OCI-LY3 (cell line): ENCODE results near the gene GSG1L.

Source experiments
- H2AFZ ChIP-seq: fragments of 200-600, 300-600 bp; shearing (Covaris generic); 2 replicates; pipeline ENCODE4 v1.6.0; 2014; ENCODE audit warnings: antibody characterized with exemption, low read depth, low read length
- H3K27ac ChIP-seq: fragments of 200-600, 300-600 bp; sonication (generic); 2 replicates; pipeline ENCODE4 v1.5.1; 2014; ENCODE audit warnings: mild to moderate bottlenecking, low read length, moderate library complexity, mixed read lengths
- H3K27me3 ChIP-seq: fragments of 200-600, 300-600 bp; sonication (generic); 2 replicates; pipeline ENCODE4 v1.6.1; 2014; ENCODE audit warnings: low read depth, low read length, mixed read lengths
- H3K36me3 ChIP-seq: fragments of 200-600, 300-600 bp; sonication (generic); replicated peaks from 2 replicates; pipeline ENCODE3; 2014; ENCODE audit warnings: low read depth, low read length, mixed read lengths
- H3K4me1 ChIP-seq: fragments of 300-600, 200-600 bp; sonication (generic); 2 replicates; pipeline ENCODE4 v1.6.1; 2014; ENCODE audit warnings: low read length, mixed read lengths
- H3K4me2 ChIP-seq: fragments of 200-600, 300-600 bp; sonication (generic); 2 replicates; pipeline ENCODE4 v1.6.1; 2014; ENCODE audit warnings: low read length, mixed read lengths
- H3K4me3 ChIP-seq: fragments of 300-600, 200-600 bp; sonication (generic); 2 replicates; pipeline ENCODE4 v1.5.1; 2014; ENCODE audit warnings: antibody characterized with exemption, mild to moderate bottlenecking, low read length, moderate library complexity
- H3K79me2 ChIP-seq: fragments of 300-600, 200-600 bp; shearing (Covaris generic); 2 replicates; pipeline ENCODE4 v1.6.1; 2014; ENCODE audit warnings: mild to moderate bottlenecking, low read length, mixed read lengths
- H3K9ac ChIP-seq: fragments of 300-600, 200-600 bp; shearing (Covaris generic); 2 replicates; pipeline ENCODE4 v1.6.0; 2014; ENCODE audit warnings: mild to moderate bottlenecking, low read length, moderate library complexity
- H3K9me3 ChIP-seq: fragments of 200-600, 300-600 bp; shearing (Covaris generic); 2 replicates; pipeline ENCODE4 v1.6.1; 2014; ENCODE audit warnings: low read length, mixed read lengths; ENCODE audit not compliant: insufficient read depth
- H4K20me1 ChIP-seq: fragments of 200-600, 300-600 bp; sonication (generic); 2 replicates; pipeline ENCODE4 v1.6.1; 2016; ENCODE audit warnings: low read length, mixed read lengths; ENCODE audit not compliant: insufficient read depth
- EZH2phosphoT487 ChIP-seq: fragments of 200-600 bp; shearing (Covaris generic); IDR thresholded peaks from 2 replicates; pipeline ENCODE4 v1.6.1; 2018; ENCODE audit warnings: antibody characterized with exemption, mixed run types, low read depth
- TF ChIP-seq, protein P1 (sequence below): fragments of 200-600, 300-600 bp; sonication (generic); IDR thresholded peaks from 2 replicates; pipeline ENCODE4 v1.5.1; 2014; ENCODE audit warnings: antibody characterized with exemption, low read length, low read depth

GSG1L gene

DNA sequence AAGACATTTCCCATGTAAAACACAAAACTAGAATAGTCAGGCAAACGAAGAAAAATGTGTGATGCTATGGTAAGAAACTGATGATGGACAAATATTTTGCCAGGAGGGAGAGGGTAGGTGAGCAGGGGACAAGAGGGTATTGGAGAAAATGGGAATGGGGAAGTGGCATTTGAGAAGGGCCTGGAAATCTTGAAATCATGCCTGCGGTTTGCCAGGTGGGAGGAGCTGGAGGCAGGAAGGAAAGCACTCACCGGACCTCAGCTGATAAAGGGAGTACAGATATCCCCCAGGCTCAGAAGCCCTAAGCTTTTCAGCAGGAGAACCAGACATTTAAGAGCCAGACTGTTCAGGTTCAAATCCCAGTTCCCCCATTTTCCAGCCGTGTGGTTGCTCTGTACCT is 103.6 kb downstream of the GSG1L start:
- Histone ChIP-seq H3K36me3 (no peaks in the 10 kb centered on the region), H3K27ac (no peak overlapping the region), H2AFZ (no peak overlapping the region), H3K9me3 (no peaks in the 10 kb centered on the region), H4K20me1 (no peaks in the 10 kb centered on the region), H3K79me2 (no peaks in the 10 kb centered on the region), H3K4me2 (no peak overlapping the region), H3K27me3 (no peaks in the 10 kb centered on the region), H3K9ac (no peak overlapping the region), H3K4me3 (no peak overlapping the region), H3K4me1 (no peaks in the 10 kb centered on the region)
- no peak for TF ChIP-seq EZH2phosphoT487
- TF ChIP-seq, protein P1, sequence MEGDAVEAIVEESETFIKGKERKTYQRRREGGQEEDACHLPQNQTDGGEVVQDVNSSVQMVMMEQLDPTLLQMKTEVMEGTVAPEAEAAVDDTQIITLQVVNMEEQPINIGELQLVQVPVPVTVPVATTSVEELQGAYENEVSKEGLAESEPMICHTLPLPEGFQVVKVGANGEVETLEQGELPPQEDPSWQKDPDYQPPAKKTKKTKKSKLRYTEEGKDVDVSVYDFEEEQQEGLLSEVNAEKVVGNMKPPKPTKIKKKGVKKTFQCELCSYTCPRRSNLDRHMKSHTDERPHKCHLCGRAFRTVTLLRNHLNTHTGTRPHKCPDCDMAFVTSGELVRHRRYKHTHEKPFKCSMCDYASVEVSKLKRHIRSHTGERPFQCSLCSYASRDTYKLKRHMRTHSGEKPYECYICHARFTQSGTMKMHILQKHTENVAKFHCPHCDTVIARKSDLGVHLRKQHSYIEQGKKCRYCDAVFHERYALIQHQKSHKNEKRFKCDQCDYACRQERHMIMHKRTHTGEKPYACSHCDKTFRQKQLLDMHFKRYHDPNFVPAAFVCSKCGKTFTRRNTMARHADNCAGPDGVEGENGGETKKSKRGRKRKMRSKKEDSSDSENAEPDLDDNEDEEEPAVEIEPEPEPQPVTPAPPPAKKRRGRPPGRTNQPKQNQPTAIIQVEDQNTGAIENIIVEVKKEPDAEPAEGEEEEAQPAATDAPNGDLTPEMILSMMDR, result no peak

DNA sequence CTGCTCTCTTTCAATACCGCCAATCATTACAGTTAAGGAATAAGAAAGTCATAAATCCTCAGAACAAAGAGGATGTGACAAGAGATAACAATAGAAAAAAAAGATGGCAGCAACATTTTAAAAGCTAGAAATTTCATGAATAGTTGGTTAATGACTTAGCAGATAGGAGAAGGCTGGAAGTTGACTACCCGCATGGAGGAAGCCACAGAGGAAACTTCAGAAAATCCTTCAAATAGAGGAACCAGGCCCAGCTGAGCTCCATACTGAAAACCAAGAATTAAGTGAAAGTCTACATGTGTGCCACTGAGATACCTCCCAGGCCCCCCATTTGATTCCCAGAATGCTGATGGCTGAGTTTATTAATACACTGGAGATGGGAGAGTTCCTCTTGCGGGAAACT is 109.3 kb downstream of the GSG1L start:
- Histone ChIP-seq H3K4me1 (no peaks in the 10 kb centered on the region), H3K9ac (no peak overlapping the region), H3K4me3 (no peak overlapping the region), H3K27me3 (peaks cover 8% of the 10 kb centered on the region; the same call in 1 of the 2 replicates), H4K20me1 (no peaks in the 10 kb centered on the region), H3K4me2 (no peak overlapping the region), H3K27ac (no peak overlapping the region), H3K36me3 (no peaks in the 10 kb centered on the region), H3K79me2 (no peaks in the 10 kb centered on the region), H2AFZ (no peak overlapping the region), H3K9me3 (no peaks in the 10 kb centered on the region)
- no peak for TF ChIP-seq EZH2phosphoT487
- TF ChIP-seq, protein P1, result no peak

DNA sequence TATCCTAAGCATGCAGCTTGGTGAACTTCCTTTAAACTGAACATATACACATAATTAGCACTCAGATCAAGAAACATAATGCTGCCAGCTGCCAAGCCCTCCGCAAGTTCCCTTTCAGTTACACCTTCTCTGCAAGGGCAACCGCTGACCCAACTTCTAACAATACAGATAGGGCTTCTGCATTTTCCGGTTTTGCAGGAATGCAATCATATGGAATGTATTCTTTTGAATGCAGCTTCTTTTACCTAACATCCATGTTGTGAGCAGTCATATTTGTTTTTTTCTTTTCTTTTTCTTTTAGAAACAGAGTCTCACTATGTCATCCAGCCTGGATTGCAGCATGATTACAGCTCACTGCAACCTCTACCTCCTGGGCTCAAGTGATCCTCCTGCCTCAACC is 110.7 kb downstream of the GSG1L start:
- H3K4me3 ChIP-seq, result no peak overlapping the region
- no peaks in the 10 kb centered on the region for H3K4me1 ChIP-seq
- no peak overlapping the region for H2AFZ ChIP-seq
- no peak overlapping the region for H3K27ac ChIP-seq
- no peaks in the 10 kb centered on the region for H3K9me3 ChIP-seq
- no peaks in the 10 kb centered on the region for H4K20me1 ChIP-seq
- TF ChIP-seq, protein P1, result no peak
- no peak for TF ChIP-seq EZH2phosphoT487
- no peaks in the 10 kb centered on the region for H3K79me2 ChIP-seq
- peaks cover 8% of the 10 kb centered on the region; the same call in 1 of the 2 replicates for H3K27me3 ChIP-seq
- no peak overlapping the region for H3K4me2 ChIP-seq
- no peak overlapping the region for H3K9ac ChIP-seq
- H3K36me3 ChIP-seq, result no peaks in the 10 kb centered on the region

DNA sequence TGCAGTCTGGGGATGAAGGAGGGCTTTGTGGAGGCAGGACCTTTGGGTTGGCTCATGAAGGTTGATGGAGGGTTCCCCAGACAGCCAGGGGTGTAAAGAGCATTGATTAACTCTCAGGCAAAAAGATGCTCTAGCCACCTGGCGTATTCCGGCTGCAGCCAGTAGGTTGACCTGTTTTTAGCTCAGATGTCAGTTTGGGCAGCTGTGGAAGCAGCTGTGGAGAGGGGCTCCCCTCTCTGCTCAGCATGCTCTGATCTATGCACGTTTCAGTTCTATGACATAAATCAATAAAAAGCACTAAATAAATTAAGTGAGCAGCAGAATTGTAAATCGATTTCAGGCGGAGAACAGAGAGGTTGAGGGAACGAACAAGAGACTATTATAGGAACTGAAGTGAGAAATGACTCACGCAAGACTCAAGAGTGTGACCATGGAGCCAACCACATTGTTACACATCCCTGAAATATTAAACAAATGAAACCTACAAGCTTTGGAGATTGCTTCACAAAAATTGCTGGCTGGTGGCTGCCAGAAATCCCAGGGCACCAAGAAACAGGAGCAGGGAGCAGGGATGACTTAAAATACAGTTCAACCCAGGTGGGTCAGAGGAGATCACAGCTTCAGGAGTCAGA is 111.9 kb downstream of the GSG1L start:
- Histone ChIP-seq H3K27ac (no peak overlapping the region), H2AFZ (no peak overlapping the region)

More for the DNA sequence above, 111.9 kb downstream of the GSG1L start:
- no peaks in the 10 kb centered on the region for H3K9me3 ChIP-seq
- H3K4me2 ChIP-seq, result no peak overlapping the region
- no peaks in the 10 kb centered on the region for H3K79me2 ChIP-seq
- peaks cover 8% of the 10 kb centered on the region; the same call in 1 of the 2 replicates for H3K27me3 ChIP-seq
- H4K20me1 ChIP-seq, result no peaks in the 10 kb centered on the region
- no peak overlapping the region for H3K9ac ChIP-seq
- H3K4me3 ChIP-seq, result no peak overlapping the region
- no peaks in the 10 kb centered on the region for H3K36me3 ChIP-seq
- no peak for TF ChIP-seq EZH2phosphoT487
- TF ChIP-seq, protein P1, result no peak
- H3K4me1 ChIP-seq, result no peaks in the 10 kb centered on the region
